ENCODE data around the gene PDPN. TPM values are rescaled to one million over a fixed set of nuclear protein-coding genes. Genes with fewer than 3 reads are reported as not detected.
A peak's percentile ranks its signal among the peaks of the same experiment; 100 is the strongest.

PDPN gene
- total and polyA plus RNA-seq, 2 donors from 2014 or later, result 4.6 to 7.4 TPM

GRCh38 chr1:13582713-13583443, 754 bp upstream of the PDPN start:
- Histone ChIP-seq H3K27ac (ENCODE audit: low read depth in 2 of 2, low read length in 2 of 2) (no peak overlapping the region), H3K4me3 (ENCODE audit: low read length in 3 of 3) (no peak overlapping the region), H3K36me3 (ENCODE audit: control insufficient read depth in 2 of 3, insufficient read depth in 3 of 3, low read length in 3 of 3) (no peaks in the 10 kb centered on the region), H3K9me3 (ENCODE audit: control insufficient read depth in 2 of 3, insufficient read depth in 1 of 3, low read length in 3 of 3) (no peaks in the 10 kb centered on the region), H3K9ac (ENCODE audit: low read length in 3 of 3) (no peak overlapping the region), H3K4me1 (ENCODE audit: control insufficient read depth in 2 of 3, insufficient read depth in 2 of 3, low read depth in 1 of 3, low read length in 3 of 3) (no peaks in the 10 kb centered on the region), H3K27me3 (ENCODE audit: control insufficient read depth, insufficient read depth, low read length) (no peaks in the 10 kb centered on the region)
- intact Hi-C loops (cut with DNase I), result no loop called here
- DNase-seq (peak in 2 of 5 donors; percentile 24 to 53), FAIRE-seq (no peak)
- TF ChIP-seq CTCF (IDR thresholded peaks at IDR 0.05; ENCODE audit: borderline replicate concordance, extremely low read depth, insufficient read depth), result no peak

GRCh38 chr1:13583966-13584791, 547 bp downstream of the PDPN start:
- intact Hi-C loops (cut with DNase I), result no loop called here
- Histone ChIP-seq H3K27me3 (ENCODE audit: control insufficient read depth, insufficient read depth, low read length) (no peaks in the 10 kb centered on the region), H3K9me3 (ENCODE audit: control insufficient read depth in 2 of 3, insufficient read depth in 1 of 3, low read length in 3 of 3) (no peaks in the 10 kb centered on the region), H3K9ac (ENCODE audit: low read length in 3 of 3) (no peak overlapping the region), H3K27ac (ENCODE audit: low read depth in 2 of 2, low read length in 2 of 2) (no peak overlapping the region), H3K36me3 (ENCODE audit: control insufficient read depth in 2 of 3, insufficient read depth in 3 of 3, low read length in 3 of 3) (no peaks in the 10 kb centered on the region), H3K4me3 (ENCODE audit: low read length in 3 of 3) (peak overlapping the region in 1 of 3 donors; percentile 46), H3K4me1 (ENCODE audit: control insufficient read depth in 2 of 3, insufficient read depth in 2 of 3, low read depth in 1 of 3, low read length in 3 of 3) (no peaks in the 10 kb centered on the region)
- no peak for TF ChIP-seq CTCF (IDR thresholded peaks at IDR 0.05; ENCODE audit: borderline replicate concordance, extremely low read depth, insufficient read depth)
- FAIRE-seq (no peak), DNase-seq (peak; percentile 73 to 83 (median 81))

- FAIRE-seq (no peak), DNase-seq (no peak)
- TF ChIP-seq CTCF (IDR thresholded peaks at IDR 0.05; ENCODE audit: borderline replicate concordance, extremely low read depth, insufficient read depth), result no peak
- Histone ChIP-seq H3K9me3 (ENCODE audit: control insufficient read depth in 2 of 3, insufficient read depth in 1 of 3, low read length in 3 of 3) (no peaks in the 10 kb centered on the region), H3K36me3 (ENCODE audit: control insufficient read depth in 2 of 3, insufficient read depth in 3 of 3, low read length in 3 of 3) (no peaks in the 10 kb centered on the region), H3K9ac (ENCODE audit: low read length in 3 of 3) (no peak overlapping the region), H3K4me1 (ENCODE audit: control insufficient read depth in 2 of 3, insufficient read depth in 2 of 3, low read depth in 1 of 3, low read length in 3 of 3) (no peaks in the 10 kb centered on the region), H3K27ac (ENCODE audit: low read depth in 2 of 2, low read length in 2 of 2) (no peak overlapping the region), H3K4me3 (ENCODE audit: low read length in 3 of 3) (no peak overlapping the region), H3K27me3 (ENCODE audit: control insufficient read depth, insufficient read depth, low read length) (no peaks in the 10 kb centered on the region)
- intact Hi-C loops (cut with DNase I), result no loop called here
Observed at GRCh38 chr1:13584876-13585611, 1.4 kb downstream of the PDPN start.

Measured in kidney (tissue), 14 donors.